Mammary epithelial cell (primary cell): ENCODE data around the gene CAMTA1.

ENCODE experiments used
- CTCF ChIP-seq, 2 donors: IDR thresholded peaks in 1 of 2; conservative IDR thresholded peaks in 1 of 2; 2 replicates each; pipeline ENCODE4 v1.5.1; 2011 to 2012; ENCODE audit warnings: inconsistent platforms in 2 of 2, low read length in 2 of 2, mild to moderate bottlenecking in 2 of 2, control low read depth in 1 of 2, low read depth in 1 of 2; ENCODE audit not compliant: insufficient read depth in 1 of 2; ENCODE audit errors: extremely low read depth in 1 of 2
- EZH2 ChIP-seq: IDR thresholded peaks from 2 replicates; pipeline ENCODE4 v1.6.1; 2012; ENCODE audit warnings: low read length, inconsistent platforms, borderline replicate concordance

GRCh38 chr1:7384679-7385078 is 599.4 kb downstream of the CAMTA1 start:
- TF ChIP-seq CTCF (conservative IDR thresholded peaks at IDR 0.05 in 1 of 2, IDR thresholded peaks at IDR 0.05 in 1 of 2; ENCODE audit: extremely low read depth in 1 of 2, insufficient read depth in 1 of 2, low read depth in 1 of 2, low read length in 2 of 2) (no peak), EZH2 (no peak)
